Suprapubic skin (tissue), 4 donors: ENCODE data around the gene ADM2. TPM values are rescaled to one million over a fixed set of nuclear protein-coding genes. Genes with fewer than 3 reads are reported as not detected.
A peak's percentile ranks its signal among the peaks of the same experiment; 100 is the strongest.

Experiments used
- DNase-seq, 2 donors: peaks; one replicate each; pipeline ENCODE4 v3.0.0-alpha.2; 2019; ENCODE audit warnings: low spot score in 2 of 2
- H3K27ac ChIP-seq: fragments of 200-600 bp; sonication (generic); one replicate; pipeline ENCODE4 v1.5.1; 2019
- H3K27me3 ChIP-seq: fragments of 200-600 bp; sonication (generic); one replicate; pipeline ENCODE4 v1.5.1; 2019
- H3K36me3 ChIP-seq: fragments of 200-600 bp; sonication (generic); one replicate; pipeline ENCODE4 v1.5.1; 2019
- H3K4me1 ChIP-seq: fragments of 200-600 bp; sonication (generic); one replicate; pipeline ENCODE4 v1.5.1; 2019
- H3K4me3 ChIP-seq: fragments of 200-600 bp; sonication (generic); one replicate; pipeline ENCODE4 v1.5.1; 2019; ENCODE audit warnings: mild to moderate bottlenecking
- H3K9me3 ChIP-seq: fragments of 200-600 bp; sonication (generic); one replicate; pipeline ENCODE4 v1.5.1; 2019
- CTCF ChIP-seq, 2 donors: fragments of 200-600 bp in 1 of 2; fragments of 450-650 bp in 1 of 2; sonication (generic) in 1 of 2; IDR thresholded peaks; one replicate each; pipeline ENCODE4 v1.5.1; 2016 to 2019; ENCODE audit warnings: antibody characterized with exemption in 2 of 2, mild to moderate bottlenecking in 1 of 2, moderate library complexity in 1 of 2
- EP300 ChIP-seq: sonication (generic); formaldehyde crosslinking; IDR thresholded peaks from one replicate; pipeline ENCODE4 v1.6.1; 2017; ENCODE audit warnings: antibody characterized with exemption
- POLR2A ChIP-seq, 2 donors: fragments of 450-650 bp; IDR thresholded peaks; one replicate each; pipeline ENCODE4 v1.6.1; 2017; ENCODE audit warnings: antibody characterized with exemption in 2 of 2, mild to moderate bottlenecking in 2 of 2, moderate library complexity in 2 of 2
- POLR2AphosphoS5 ChIP-seq, 3 donors: sonication (generic); formaldehyde crosslinking; IDR thresholded peaks; one replicate each; pipeline ENCODE4 v1.6.1; 2017; ENCODE audit warnings: antibody characterized with exemption in 3 of 3
- WGBS: methylation state at CpG from one replicate; pipeline ENCODE4 v1.1.5; 2018; 5-methylcytosine and 5-hydroxymethylcytosine counted together
- total RNA-seq, 4 donors: library from RNA; depleted of rRNA; stranded (reverse); fragments of >200 nt; gene quantifications; one replicate each; pipeline ENCODE4 v1.1.0, GENCODE V29; 2016

The ADM2 gene
- total RNA-seq, 4 donors from 2014 or later: 0.24 to 2.7 (median 0.30) TPM; not detected in 1

- peaks cover 61% of the 10 kb centered on the region for H3K36me3 ChIP-seq
- no peaks in the 10 kb centered on the region for H3K27me3 ChIP-seq
- peaks cover 39% of the 10 kb centered on the region for H3K4me1 ChIP-seq
- H3K27ac ChIP-seq: no peak overlapping the region
- TF ChIP-seq CTCF (IDR thresholded peaks at IDR 0.05): no peak
- TF ChIP-seq EP300: no peak
- TF ChIP-seq POLR2AphosphoS5 (IDR thresholded peaks at IDR 0.05): no peak
- no peak for TF ChIP-seq POLR2A (IDR thresholded peaks at IDR 0.05)
- WGBS: 95% methylated on average over 10 of the region's 22 CpGs
- no peak for DNase-seq
- H3K9me3 ChIP-seq: no peaks in the 10 kb centered on the region
- no peak overlapping the region for H3K4me3 ChIP-seq
Observed at GRCh38 chr22:50522806-50523438, 41.6 kb downstream of the ADM2 start.

- H3K36me3 ChIP-seq: peaks cover 56% of the 10 kb centered on the region
- H3K4me1 ChIP-seq: peaks cover 39% of the 10 kb centered on the region
- no peak overlapping the region for H3K4me3 ChIP-seq
- no peak for DNase-seq
- no peaks in the 10 kb centered on the region for H3K27me3 ChIP-seq
- TF ChIP-seq POLR2AphosphoS5 (IDR thresholded peaks at IDR 0.05) (no peak), CTCF (IDR thresholded peaks at IDR 0.05) (no peak), POLR2A (IDR thresholded peaks at IDR 0.05) (no peak), EP300 (no peak)
- H3K27ac ChIP-seq: no peak overlapping the region
- no peaks in the 10 kb centered on the region for H3K9me3 ChIP-seq
- WGBS: 100% methylated on average over 1 of the region's 16 CpGs
Observed at GRCh38 chr22:50523458-50523805, 42.1 kb downstream of the ADM2 start.

GRCh38 chr22:50523806-50524675 is 42.7 kb downstream of the ADM2 start:
- Histone ChIP-seq H3K27me3 (no peaks in the 10 kb centered on the region), H3K4me3 (peak overlapping the region; percentile 91), H3K27ac (no peak overlapping the region), H3K36me3 (peaks cover 50% of the 10 kb centered on the region), H3K4me1 (peaks cover 41% of the 10 kb centered on the region), H3K9me3 (no peaks in the 10 kb centered on the region)
- no peak for TF ChIP-seq EP300
- TF ChIP-seq POLR2A (IDR thresholded peaks at IDR 0.05): no peak
- TF ChIP-seq POLR2AphosphoS5 (IDR thresholded peaks at IDR 0.05): no peak
- no peak for TF ChIP-seq CTCF (IDR thresholded peaks at IDR 0.05)
- WGBS: 59% methylated on average over 4 of the region's 25 CpGs
- DNase-seq: no peak

- no peaks in the 10 kb centered on the region for H3K27me3 ChIP-seq
- peak in 1 of 2 donors; percentile 85 for DNase-seq
- WGBS: under 1% methylated on average over 15 of the region's 19 CpGs
- no peak for TF ChIP-seq POLR2A (IDR thresholded peaks at IDR 0.05)
- peaks cover 44% of the 10 kb centered on the region for H3K36me3 ChIP-seq
- H3K9me3 ChIP-seq: no peaks in the 10 kb centered on the region
- peak overlapping the region; percentile 91 for H3K4me3 ChIP-seq
- peaks cover 47% of the 10 kb centered on the region for H3K4me1 ChIP-seq
- peak overlapping the region; percentile 96 for H3K27ac ChIP-seq
Observed at GRCh38 chr22:50524676-50525103, 43.3 kb downstream of the ADM2 start.

- 0% methylated on average over 4 of the region's 84 CpGs for WGBS
- peaks cover 53% of the 10 kb centered on the region for H3K4me1 ChIP-seq
- H3K36me3 ChIP-seq: peaks cover 38% of the 10 kb centered on the region
- H3K4me3 ChIP-seq: peak within 1 kb of the TSS; percentile 91
- DNase-seq: peak; percentile 97 to 98
- peak within 1 kb of the TSS; percentile 96 for H3K27ac ChIP-seq
- H3K9me3 ChIP-seq: no peaks in the 10 kb centered on the region
- TF ChIP-seq POLR2AphosphoS5 (IDR thresholded peaks at IDR 0.05): peak in 2 of 3 donors; percentile 86 to 94
- peak in 1 of 2 donors; percentile 62 for TF ChIP-seq CTCF (IDR thresholded peaks at IDR 0.05)
- TF ChIP-seq EP300: no peak
- peak in 1 of 2 donors; percentile 64 for TF ChIP-seq POLR2A (IDR thresholded peaks at IDR 0.05)
- no peaks in the 10 kb centered on the region for H3K27me3 ChIP-seq
Observed at GRCh38 chr22:50525104-50525857, 43.9 kb downstream of the ADM2 start, which contains the start of gene SCO2. Gene SCO2, minus strand, starts transcription at chr22:50525598. Its CDS starts 1,187 bp downstream, at chr22:50524411.
